GM21367 (cell line): ENCODE measurements around the gene CIAO3.
"Not testable (repeated sequence)": the region's sequence is repeated elsewhere in the genome, so short reads cannot be mapped to it uniquely, and the experiment has no call there.

Experiments used
- ATAC-seq: cut with Tn5 transposase; IDR thresholded peaks from one replicate; pipeline ENCODE4 v1.9.1; 2021; ENCODE audit not compliant: unreplicated experiment

The CIAO3 gene

DNA sequence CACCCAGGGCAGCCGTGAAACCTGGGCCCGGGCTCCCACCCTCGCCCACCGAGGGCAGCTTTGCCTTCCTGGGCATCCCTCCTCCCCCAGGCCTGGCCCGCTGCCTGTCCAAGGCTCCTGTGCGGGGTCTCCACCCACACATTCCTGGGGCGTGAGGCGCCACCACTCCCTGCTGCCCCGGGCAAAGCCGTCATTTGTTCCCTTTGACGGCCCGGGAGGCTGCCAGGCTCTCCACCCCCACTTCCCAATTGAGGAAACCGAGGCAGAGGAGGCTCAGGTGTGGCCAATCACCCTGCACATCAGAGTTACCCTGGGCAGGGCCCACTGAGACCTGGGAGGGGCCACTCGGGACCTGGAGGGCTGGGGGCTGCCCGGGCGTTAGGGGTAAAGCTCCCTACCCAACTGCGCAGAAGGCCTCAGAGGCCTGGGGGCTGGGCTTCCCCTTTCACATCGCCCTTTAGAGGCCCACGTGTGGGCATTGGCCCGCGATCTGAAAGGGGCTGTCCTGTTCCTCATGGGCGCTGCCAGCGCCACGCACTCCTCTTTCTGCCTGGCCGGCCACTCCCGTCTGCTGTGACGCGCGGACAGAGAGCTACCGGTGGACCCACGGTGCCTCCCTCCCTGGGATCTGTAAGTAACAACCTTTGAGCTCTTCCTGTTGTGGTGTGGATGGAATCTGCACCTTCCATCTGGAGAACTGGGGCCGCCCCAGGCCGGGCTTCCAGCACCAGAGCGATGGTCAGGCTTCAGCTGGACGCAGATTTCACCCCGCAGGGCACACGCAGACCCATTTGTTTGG, 19.9 kb upstream of the CIAO3 start, which contains the start of gene MSLN:
Gene MSLN (plus strand): TSS at position 190 of the 799 bp plus-strand sequence. CDS start 1,947 bp downstream, outside the sequence.
- ATAC-seq, result no peak

DNA sequence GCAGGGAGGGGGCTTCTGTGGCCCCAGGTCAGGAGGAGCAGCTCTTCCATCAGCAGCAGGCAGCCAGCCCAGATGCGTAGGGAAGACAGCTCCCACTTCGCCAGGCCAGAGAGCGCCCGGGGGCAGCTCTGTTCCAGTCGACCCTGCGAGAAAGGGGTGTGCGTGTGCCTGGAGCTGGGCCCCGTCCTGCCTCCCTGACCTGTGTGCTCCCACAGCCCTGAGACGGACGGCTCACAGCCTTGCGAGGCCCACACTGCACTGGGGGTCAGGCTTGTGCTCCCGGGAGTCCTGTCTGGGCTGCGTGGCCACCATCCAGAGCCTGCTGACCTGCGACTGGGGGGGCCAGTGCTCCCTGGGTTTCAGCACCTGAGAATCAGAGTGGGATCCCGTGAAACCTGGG, 19.3 kb upstream of the CIAO3 start:
- no peak for ATAC-seq

DNA sequence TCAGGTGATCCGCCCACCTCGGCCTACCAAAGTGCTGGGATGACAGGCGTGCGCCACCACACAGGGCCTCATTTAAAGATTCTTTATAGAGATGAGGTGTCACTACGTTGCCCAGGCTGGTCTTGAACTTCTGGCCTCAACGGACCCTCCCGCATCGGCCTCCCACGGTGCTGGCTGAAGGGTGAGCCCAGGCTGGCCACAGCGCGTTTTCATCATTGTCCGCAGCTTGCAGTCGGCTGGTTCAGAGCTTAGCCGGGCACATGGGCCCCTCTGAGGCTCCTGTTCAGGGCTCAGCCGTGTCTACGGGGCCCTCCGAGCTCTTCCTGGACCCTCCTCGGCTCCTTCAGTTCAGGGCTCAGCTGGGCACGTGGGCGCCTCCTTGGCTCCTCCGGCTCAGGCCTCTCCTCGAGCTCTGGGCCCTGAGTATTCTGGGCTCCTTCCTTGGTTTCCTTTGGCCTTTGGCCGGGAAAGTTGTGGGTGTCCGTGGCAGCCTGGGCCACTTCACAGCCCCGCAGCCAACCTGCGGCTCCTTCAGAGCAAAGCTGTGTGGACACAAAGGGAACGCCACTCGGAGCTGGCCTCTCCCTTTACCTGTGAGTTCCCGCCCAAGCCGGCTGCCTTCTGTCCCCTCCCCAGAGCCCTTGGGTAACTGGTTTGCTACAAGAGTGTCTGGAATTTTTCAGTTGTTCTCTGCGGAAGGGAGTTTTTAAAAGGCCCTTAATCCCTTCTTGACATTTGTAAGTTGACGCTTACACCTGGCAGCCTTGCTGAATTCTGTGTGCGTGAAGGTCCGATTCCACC, 18.5 kb upstream of the CIAO3 start:
- no peak for ATAC-seq

DNA sequence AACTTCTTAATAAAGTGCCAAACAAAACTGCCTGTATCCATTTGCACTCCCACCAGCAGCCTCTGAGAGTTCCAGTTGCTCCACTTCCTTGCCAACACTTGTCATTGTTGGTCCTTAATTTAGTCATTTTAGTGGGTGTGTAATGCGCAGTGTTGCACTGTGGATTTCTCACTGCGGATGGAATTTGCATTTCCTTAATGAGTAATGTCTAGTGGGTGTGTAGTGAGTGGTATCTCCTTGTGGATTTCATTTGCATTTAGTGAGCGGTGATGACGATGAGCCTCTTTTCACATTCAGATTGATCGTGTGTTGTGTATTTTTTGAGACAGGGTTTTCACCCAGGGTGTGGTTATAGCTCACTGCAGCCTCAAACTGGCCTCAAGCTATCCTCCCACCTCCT, 15.6 kb upstream of the CIAO3 start:
- no peak for ATAC-seq

DNA sequence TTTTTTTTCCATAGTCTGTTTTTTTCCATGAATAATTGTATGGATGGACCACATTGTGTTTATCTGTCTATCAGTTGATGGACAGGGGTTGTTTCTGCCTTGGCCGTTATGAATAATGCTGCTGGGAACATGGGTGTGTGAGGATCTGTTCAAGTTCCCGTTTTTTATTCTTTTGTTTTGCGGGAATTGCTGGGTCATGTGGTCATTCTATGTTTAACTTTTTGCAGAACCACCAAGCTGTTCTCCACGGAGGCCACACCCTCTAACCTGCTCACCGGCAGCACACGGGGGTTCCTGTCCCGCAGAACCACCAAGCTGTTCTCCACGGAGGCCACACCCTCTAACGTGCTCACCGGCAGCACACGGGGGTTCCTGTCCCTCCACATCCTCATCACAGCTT, 13.9 kb upstream of the CIAO3 start:
- ATAC-seq, result no peak

DNA sequence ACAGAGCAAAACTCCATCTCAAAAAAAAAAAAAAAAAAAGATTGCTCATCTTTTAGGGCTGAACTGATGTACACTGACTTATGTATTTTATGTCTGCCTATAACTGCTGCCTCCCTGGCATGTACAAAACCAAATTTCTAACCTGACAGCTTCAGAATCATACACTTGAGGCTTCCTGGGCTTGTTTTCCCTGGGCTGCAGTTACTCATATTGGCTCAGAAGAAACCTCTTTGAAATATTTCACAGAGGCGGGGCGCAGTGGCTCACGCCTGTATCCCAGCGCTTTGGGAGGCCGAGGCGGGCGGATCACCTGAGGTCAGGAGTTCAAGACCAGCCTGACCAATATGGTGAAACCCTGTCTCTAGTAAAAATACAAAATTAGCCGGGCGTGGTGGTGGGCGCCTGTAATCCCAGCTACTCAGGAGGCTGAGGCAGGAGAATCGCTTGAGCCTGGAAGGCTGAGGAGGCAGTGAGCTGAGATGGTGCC, 13.4 kb upstream of the CIAO3 start:
- not testable (repeated sequence) for ATAC-seq

DNA sequence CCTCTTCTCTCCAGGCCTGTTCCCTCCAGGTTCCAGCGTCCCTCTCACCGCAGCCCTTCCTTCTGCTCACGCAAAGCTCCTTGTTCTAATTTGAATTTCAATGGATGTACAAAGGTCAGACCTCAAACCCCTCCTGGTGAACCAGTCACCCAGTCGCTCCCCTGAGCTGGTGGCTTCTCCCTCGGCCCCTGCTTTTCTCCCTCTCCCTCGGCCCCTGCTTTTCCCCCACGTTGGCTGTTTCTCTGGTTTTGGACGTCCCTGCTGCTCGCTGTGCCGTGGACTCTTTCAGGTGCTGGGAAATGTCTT, 11.2 kb upstream of the CIAO3 start:
- no peak for ATAC-seq

DNA sequence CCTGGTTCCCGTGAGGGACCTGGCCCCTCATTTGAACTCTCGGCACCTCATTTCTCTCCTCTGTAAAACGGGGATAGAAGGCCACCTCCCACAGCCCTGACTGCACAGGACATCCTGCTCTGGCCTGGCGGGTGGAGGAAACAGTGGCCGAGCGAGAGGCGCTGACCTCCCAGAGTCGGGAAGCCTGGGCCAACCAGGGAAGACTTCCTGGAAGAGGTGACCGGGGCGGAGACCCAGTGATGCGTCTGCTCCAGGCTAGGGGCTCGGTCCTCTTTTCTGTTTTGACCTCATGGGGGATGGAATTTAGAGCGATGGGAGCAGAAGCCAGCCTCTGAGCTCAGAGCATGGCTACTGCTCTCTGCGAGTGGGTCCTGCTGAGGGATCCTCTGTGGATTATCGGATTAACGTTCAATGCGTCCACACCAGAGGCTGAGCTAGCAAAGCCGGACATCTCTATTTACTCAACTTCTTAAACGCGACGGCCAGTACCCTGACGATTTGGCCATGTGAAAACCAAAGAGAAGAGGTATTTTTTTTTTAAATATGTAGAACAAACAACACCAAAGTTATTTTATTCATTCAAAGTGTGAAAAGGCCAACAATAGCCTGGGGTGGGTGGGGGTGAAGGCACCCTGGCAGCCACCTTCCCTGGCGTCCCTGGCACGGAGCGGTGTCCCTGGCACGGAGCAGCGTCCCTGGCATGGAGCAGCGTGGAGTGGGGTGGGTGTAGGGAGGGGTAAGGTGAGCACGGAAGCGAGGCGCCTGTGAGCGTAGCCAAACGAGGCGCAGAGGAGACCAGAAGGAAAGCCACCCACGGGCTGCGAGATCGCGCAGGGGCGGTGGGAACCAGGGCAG, 10.6 kb upstream of the CIAO3 start:
- no peak for ATAC-seq

DNA sequence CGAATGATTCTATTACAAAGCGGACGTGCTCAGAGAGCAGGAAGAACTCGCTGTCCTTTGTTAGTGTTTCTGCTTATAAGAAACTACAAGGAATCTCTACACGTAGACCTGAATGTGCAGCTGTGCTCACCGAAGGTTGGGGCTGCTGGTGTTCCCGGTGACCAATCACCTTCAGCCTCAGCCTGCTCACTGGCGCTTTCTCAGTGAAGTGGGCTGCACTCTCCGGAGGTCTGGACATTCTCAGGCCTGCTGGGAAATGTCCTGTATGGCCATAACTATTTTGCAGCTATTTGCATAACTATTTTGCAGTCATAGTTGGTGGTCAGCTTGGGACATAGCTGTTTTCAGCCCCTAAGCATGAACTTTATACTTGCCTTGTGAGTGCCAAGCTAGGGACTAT, 9.7 kb upstream of the CIAO3 start:
- ATAC-seq, result no peak

DNA sequence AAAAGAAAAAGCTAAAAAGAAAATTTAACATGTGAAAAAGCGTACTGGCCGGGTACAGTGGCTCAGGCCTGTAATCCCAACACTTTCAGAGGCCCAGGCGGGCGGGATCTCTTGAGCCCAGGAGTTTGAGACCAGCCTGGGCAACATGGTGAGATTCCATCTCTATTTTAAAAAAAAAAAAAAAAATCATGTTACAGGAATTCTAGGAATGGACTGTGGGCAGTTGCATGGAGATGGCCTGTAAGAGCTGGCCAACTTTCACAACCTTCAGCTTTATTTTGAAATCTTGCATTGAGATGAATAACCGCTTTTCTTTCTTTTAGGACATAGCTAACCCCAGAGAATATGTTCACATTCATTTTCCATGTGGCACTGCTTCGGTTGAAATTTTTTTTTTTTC, 8.2 kb upstream of the CIAO3 start:
- no peak for ATAC-seq

DNA sequence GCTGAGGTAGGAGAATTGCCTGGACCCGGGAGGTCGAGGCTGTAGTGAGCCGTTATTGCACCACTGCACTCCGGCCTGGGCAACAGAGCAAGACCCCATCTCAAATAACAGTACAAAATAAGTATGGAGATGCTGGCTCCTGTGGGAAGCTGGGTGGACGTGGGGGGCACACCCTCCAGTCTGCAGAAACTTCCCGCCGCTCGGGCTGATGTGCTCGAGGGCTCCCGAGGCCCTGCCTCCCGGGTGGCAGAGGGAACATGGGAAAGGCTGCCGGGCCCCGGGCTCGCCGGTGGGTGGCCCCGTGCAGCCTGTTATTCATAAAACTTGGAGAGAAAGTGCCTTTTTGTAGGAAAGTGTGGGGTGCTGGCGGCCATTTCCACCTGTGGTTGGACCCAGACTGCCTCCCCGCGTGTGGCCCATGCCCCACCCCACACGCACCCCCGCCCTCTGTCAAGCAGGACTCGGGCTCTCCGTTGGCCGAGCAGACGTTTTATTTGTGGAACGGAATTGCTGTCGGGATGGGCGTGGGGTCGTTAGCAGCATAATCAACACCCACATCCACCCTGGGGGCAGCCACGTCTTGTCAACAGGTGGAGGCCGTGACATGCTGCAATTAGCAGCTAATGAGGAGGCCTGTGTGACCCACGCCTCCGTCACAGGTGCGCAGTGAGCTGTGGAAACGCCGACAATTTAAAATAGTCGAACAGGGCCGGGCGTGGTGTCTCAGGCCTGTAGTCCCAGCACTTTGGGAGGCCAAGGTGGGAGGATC, 7.4 kb upstream of the CIAO3 start:
- no peak for ATAC-seq

DNA sequence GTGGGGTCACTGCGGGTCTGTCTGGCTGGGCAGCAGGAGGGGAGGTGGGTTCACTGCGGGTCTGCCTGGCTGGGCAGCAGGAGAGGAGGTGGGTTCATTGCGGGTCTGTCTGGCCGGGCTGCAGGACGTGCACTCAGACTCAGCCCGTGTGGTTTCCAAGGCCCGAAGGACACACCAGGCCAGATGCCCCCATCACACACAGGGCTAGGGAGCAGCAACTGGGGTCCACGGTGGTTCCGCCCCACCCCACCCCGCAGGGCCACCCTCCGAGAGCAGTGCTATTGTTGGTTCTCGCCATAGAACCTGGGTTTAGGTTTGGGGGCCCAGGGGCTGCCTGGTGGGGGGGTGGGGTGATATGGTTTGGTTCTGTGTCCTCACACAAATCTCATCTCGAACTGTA, 5.8 kb upstream of the CIAO3 start:
- ATAC-seq, result no peak

DNA sequence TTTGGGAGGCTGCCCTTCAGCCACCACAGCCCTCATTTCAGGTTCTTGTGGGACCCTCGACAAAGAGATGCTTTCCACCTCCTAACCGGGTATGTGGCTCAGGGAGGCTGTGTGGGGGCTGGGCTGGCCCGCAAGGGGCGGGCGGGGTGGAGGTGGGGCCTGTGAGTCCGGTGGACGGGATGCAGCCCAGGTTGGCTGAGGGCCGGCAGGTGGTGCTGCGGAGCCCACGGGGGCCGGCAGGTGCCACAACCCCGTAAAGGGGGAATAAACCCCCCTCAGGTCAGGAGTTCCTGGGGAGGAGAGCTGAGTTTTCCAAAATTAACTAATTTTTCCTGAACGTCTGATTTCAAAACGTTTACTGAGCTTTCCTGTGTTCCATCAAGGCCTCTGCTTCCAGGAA, 4.9 kb upstream of the CIAO3 start:
- no peak for ATAC-seq

DNA sequence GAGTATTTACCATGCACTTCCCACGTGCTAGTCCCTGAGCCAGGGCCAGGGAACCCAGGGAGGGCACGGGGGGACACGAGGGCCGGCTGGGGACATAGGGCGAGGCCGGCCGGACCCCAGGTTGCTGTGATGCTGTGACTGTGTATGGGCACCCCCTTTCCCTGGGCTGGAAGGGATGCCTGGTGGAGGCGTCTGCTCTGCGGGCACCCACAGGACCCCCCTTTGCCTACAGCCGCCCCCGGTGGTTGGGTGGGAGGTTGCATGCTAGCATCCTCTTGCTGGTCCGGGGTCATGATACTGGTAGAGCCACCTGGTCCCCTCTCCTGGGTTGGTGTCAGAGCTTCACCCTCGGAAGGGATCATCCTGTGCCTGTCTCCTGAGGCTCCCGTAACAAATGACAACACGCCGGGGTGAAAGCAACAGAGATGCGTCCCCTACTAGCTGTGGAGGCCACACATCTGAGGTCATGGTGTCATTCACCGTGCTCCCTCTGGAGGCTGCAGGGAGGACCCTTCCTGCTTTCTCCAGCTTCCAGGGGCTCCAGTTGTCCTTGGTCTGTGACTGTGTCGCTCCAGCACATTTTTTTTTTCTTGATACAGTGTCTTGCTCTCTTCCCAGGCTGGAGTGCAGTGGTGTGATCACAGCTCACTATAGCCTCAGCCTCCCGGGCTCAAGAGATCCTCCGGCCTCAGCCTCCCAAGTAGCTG, 3.1 kb upstream of the CIAO3 start:
- no peak for ATAC-seq

DNA sequence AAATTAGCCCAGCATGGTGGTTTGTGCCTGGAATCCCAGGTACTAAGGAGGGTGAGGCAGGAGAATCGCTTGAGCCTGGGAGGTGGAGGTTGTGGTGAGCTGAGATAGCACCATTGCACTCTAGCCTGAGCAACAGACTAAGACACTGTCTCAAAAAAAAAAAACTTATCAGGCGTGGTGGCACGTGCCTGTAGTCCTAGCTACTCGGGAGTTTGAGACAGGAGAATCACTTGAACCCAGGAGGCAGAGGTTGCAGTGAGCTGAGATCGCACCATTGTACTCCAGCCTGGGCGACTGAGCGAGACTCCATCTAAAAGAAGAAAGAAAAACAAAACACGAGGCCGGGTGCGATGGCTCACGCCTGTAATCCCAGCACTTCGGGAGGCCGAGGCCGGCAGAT, 2.1 kb upstream of the CIAO3 start:
- ATAC-seq, result not testable (repeated sequence)

DNA sequence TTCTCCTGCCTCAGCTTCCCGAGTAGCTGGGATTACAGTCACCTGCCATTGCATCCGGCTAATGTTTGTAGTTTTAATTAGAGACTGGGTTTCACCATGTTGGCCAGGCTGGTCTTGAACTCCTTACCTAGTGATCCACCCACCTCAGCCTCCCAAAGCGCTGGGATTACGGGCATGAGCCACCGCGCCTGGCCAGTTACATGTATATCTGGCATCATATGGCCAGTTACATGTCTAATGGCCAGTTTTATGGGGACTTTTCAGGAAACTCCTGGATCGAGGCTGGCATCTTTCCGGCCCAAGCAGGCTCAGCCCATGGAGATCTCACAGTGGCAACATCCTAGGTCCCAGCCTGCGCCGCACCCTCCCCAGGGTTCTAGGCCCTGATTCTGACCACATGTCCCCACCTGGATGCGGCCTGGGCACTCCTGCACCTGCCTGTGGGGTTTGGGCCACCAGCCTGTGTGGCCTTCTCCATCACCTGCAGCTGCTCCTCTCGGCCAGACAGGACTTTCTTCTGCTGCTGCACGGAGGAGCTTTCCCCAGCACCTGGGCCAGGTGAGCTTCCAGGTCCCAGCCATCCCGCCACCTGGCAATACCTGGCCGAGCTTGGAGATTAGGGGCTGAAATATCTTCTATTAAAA, 1.3 kb upstream of the CIAO3 start:
- no peak for ATAC-seq

DNA sequence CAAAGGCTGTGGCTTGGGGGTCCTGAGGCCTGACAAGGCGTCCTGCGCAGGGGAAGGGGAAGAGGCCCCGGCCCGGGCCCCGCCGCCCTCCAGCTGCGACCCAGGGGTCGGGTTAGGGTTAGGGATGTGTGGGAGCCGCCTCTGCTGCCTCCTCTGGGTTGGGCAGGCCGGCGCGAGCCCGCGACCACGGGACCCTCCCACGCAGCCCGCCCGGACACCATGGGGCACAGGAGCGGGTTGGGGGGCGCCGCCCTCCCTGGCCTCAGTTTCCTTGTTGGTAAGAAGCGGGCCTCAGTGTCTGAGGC, 386 bp downstream of the CIAO3 start:
- peak; percentile 5 for ATAC-seq

DNA sequence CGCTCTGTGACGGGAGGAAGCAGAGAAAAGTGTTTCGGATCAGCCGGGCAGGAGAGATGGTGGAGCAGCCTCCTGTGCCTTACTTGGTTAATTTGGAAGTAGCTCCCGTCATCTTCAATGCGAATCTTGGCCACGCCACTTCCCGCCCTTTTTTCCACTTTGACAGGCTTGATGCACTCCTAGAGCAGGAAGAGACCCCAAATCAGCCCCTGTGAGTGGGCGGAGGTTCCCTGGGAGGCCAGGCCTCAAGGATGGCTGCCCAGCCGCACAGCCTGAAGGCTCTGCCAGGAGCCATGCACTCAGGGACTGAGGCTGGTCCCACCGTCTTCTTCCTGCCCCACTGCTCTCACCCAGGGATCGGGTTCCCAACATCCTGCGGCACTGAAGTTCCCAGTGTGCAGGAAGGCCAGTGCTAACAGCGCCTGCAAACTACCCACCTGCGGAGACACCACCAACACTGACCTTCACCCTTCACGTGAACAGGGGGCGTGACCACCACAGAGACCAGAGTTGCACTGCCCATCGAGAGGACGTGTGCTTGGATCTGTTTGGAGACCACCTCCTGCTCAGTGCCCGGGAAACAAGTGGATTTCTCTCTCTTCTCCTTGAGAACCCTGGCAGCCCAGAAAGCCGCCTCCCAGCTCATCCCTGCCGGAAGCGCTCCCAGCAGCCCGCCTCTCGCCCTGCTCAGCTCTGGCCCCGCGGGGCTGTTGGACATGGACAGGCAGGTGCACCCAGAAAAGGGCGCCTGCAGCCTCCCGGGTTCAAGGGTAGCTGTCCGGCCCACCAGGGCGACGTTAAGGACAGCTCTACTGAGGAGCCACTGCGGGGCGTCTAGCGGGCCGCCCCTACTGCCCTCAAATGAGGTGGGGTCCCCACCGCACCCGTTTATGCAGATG, 988 bp downstream of the CIAO3 start:
- ATAC-seq, result no peak
